HG03342 (cell line): ENCODE results near the gene PRKD1.
A peak's percentile ranks its signal among the peaks of the same experiment; 100 is the strongest.

Experiments
- ATAC-seq: cut with Tn5 transposase; IDR thresholded peaks from one replicate; pipeline ENCODE4 v1.9.1; 2021; ENCODE audit warnings: mild to moderate bottlenecking, moderate library complexity; ENCODE audit not compliant: unreplicated experiment

PRKD1 gene

DNA sequence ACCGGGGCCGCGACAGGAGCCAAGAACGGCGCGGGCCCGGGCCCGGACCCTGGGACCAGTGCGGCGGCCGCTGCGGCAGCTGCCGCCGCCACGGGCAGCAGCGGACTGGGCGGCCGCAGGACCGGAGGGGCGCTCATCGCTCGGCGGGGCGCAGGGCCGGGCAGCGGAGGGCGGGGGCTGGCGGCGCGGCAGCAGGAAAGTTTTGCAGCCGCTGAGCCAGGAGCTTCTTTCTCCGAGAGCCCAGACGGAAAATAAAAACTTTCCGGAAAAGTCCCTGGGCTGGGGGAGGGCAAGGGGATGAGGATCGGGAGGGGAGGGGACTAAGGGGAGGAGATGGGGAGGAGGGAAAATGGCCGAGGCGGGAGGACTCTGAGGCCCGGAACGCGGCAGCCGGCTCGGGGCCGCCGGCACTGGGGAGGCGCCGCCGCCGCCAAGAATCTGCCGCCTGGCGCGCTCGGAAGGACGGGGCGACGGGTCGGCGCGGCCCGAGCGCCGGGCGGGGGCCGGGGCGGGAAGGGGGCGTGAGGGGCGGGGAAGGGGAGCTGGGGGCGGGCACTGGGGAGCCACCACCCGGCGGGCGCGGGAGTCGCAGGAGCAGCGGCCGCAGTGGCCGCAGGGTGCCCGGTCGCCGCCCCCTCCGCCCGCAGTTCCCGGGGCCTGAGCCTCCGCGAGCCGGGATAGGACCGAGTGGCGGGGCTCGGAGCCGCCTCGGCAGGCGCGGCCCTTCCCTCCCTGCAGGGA, at the start of gene PRKD1:
PRKD1 (minus strand) TSS at position 472 of the 741 bp plus-strand sequence.
- ATAC-seq, result peak; percentile 48

GRCh38 chr14:29971101-29971500, 43.5 kb upstream of the PRKD1 start:
- no peak for ATAC-seq

DNA sequence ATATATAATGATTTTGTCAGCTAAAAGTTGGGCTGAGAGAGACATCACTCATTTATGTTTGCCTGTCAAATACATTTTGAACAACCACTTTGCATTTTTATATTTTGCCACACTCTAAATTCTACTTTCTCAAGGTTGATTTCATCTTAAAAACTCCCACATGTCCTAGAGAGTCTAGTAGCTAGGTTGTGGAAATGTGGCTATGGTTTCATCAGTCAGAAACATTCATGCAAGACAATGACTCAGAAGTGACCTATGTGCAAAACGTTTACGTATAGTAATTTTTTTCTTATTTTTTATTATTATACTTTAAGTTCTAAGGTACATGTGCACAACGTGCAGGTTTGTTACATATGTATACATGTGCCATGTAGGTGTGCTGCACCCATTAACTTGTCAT, 27.4 kb upstream of the PRKD1 start:
- ATAC-seq, result no peak

DNA sequence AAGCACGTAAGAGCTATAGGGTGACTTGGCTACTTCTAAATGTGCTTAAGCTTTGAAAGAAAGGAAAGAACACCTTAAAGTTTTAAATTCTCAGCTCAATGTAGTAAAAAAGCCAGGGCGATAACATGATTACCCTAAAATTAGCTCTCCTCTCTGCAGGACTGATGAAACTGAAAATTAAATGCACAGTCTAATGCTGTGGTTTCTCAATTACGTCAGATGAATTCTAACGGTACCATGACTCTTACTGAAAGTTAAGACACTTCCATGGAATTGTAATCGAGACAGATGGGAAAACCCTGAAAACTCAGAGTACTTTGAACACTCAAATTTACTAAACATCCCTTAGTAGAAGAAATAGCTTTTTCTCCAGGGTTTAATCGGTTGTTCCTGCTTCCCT, 25.9 kb upstream of the PRKD1 start:
- no peak for ATAC-seq

DNA sequence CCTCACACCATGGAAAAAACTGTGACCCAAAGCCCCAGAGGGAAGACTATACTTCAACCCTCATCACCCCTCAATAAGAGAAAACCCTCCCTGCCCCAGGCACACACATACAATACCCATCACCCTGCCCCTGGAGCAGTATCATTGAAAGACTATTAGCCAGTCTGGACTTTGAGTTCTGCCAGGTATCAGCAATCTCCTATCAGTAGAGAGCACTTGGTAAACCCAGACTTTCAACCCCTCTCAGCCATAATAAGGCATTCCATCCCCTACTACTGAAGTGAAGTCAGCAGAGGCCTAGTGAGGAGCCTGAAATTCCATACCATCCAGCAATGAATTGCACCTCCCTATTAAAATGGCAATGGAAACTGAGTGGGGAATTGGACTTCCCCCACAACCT, 16.4 kb upstream of the PRKD1 start:
- ATAC-seq, result no peak

- no peak for ATAC-seq
These were observed 13.8 kb upstream of the PRKD1 start for GRCh38 chr14:29941401-29941800.

GRCh38 chr14:29940482-29940881, 12.8 kb upstream of the PRKD1 start:
- ATAC-seq, result no peak

GRCh38 chr14:29937116-29937515, 9.5 kb upstream of the PRKD1 start:
- no peak for ATAC-seq

- no peak for ATAC-seq
These were observed 2.6 kb upstream of the PRKD1 start for GRCh38 chr14:29930283-29930682.

- ATAC-seq, result no peak
These were observed 532 bp upstream of the PRKD1 start for GRCh38 chr14:29928117-29928640.

- peak; percentile 43 for ATAC-seq
These were observed 809 bp downstream of the PRKD1 start for GRCh38 chr14:29926701-29927375.

DNA sequence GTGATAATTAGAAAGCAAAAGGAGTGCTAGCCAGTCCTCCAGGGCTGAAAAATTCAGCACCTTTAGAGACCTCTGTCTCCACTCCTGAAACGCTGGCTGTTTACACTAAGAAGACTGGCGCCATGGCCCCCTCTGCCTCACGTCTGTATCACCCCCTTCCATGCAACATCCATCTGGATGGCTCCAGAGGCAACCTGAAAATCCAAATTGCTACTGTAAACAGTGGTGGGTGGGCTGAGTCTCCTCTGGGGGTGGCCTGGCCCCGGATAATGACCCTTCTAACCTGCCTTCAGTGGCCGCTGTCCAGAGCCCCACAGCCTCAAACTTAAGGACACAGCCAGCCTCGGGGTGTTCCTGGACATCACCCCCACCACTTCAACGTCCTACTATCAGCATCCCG, 1.4 kb downstream of the PRKD1 start:
- no peak for ATAC-seq

- ATAC-seq, result no peak
These were observed 1.9 kb downstream of the PRKD1 start for GRCh38 chr14:29925736-29926135.

GRCh38 chr14:29925101-29925722, 2.4 kb downstream of the PRKD1 start:
- ATAC-seq, result no peak

DNA sequence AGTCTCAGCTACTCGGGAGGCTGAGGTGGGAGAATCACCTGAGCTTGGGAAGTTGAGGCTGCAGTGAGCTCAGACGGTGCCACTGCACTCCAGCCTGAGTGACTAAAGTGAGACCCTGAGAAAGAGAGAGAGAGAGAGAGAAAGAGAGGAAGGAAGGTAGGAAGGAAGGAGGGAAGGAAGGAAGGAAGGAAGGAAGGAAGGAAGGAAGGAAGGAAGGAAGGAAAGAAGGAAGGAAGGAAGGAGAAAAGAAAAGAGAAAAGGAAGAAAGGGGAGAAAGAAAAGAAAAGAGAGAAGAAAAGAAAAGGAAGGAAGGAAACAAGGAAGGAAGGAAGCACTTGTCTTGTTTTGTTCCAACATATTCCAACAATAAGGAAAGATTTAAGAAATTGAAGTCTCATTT, 7.8 kb downstream of the PRKD1 start:
- ATAC-seq, result no peak

GRCh38 chr14:29918981-29919380, 8.7 kb downstream of the PRKD1 start:
- no peak for ATAC-seq

- ATAC-seq, result no peak
These were observed 14.1 kb downstream of the PRKD1 start for GRCh38 chr14:29913566-29913965.

GRCh38 chr14:29911810-29912209, 15.8 kb downstream of the PRKD1 start:
- no peak for ATAC-seq

- ATAC-seq, result no peak
These were observed 18.7 kb downstream of the PRKD1 start for GRCh38 chr14:29908652-29909577.

GRCh38 chr14:29906256-29906870, 21.3 kb downstream of the PRKD1 start:
- ATAC-seq, result no peak
